ENCODE results near the gene SAFB2. TPM values are rescaled to one million over a fixed set of nuclear protein-coding genes. Genes with fewer than 3 reads are reported as not detected.
A peak's percentile ranks its signal among the peaks of the same experiment; 100 is the strongest.

Gene SAFB2
- total RNA-seq, 1 experiment from 2014 or later: 76.1 TPM

DNA sequence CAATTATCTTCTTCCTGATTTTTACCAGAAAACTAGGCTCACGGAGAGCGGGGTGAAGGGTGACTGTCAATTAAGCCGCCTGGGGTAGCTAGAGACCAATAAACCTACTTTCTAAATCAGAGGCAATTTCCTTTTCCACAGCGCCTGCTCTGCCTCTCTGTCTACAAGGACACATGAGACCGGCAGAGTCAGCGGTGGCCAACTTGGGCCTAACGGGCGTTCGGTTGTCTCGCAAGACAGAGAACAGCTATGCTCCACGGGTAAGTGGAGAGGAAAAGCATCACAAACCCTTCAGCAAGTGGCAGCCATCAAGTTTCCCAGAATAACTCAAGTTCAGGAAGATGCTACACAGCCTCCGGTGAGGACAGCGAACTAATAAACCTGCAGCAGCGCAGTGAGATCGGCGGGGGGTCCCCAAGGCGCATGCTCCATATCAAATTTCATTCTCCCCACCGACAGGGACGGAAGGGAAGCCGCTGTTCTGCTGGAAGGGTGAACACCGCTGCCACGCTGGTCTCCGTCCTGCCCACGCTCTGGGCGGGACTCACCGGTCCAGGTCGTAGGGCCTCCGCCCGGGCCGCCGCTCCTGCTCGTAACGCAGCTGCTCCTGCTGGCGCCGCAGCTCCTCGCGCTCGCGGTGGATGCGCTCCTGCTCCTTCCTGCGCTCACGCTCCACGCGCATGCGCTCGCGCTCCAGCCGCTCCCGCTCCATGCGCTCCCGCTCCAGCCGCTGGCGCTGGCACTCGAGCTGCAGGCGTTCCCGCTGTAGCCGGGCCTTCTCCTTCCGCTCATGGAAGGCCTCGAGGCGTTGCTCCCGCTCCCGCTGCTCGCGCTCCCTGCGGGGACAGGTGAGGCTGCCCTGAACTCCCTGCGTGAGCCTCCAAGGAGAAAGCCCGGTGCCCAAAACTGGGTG, 29.0 kb downstream of the SAFB2 start:
- Histone ChIP-seq H3K9me3 (ENCODE audit: control insufficient read depth, low read depth, low read length) (no peaks in the 10 kb centered on the region), H2BK15ac (ENCODE audit: low read depth, low read length) (no peak overlapping the region), H3K4ac (ENCODE audit: low read depth, low read length) (no peak overlapping the region), H3K27ac (ENCODE audit: insufficient read length, low read depth, low read length) (no peak overlapping the region), H3K23me2 (ENCODE audit: insufficient read length, low read depth, low read length, poor library complexity, severe bottlenecking) (no peaks in the 10 kb centered on the region), H3T11ph (ENCODE audit: low read length) (no peak overlapping the region), H2BK5ac (ENCODE audit: insufficient read length, low read length) (no peak overlapping the region), H3K4me2 (ENCODE audit: insufficient read depth, insufficient read length, low read length) (no peak overlapping the region), H3K56ac (ENCODE audit: insufficient read length, low read depth, low read length) (no peak overlapping the region), H4K5ac (ENCODE audit: insufficient read length, low read depth, low read length) (no peak overlapping the region), H3K79me2 (ENCODE audit: insufficient read depth, low read length) (no peaks in the 10 kb centered on the region), H4K20me1 (ENCODE audit: control insufficient read depth, insufficient read depth, insufficient read length) (no peaks in the 10 kb centered on the region), H3K9ac (ENCODE audit: extremely low read depth, insufficient read length, low read length) (no peak overlapping the region), H2BK20ac (ENCODE audit: low read depth, low read length, poor library complexity, severe bottlenecking) (no peak overlapping the region), H3K27me3 (ENCODE audit: insufficient read depth, low read length) (no peaks in the 10 kb centered on the region; the same call in 1 of the 2 replicates), H3K14ac (ENCODE audit: insufficient read depth, low read length) (no peak overlapping the region), H4K91ac (ENCODE audit: insufficient read length, low read depth, low read length) (no peak overlapping the region), H3K18ac (ENCODE audit: insufficient read length, low read depth, low read length) (no peak overlapping the region), H2AK5ac (ENCODE audit: insufficient read length, low read length) (no peak overlapping the region), H2BK120ac (ENCODE audit: low read depth, low read length, poor library complexity, severe bottlenecking) (no peak overlapping the region), H3K23ac (ENCODE audit: insufficient read length, low read depth, low read length) (no peak overlapping the region), H3K4me1 (ENCODE audit: insufficient read depth, low read length) (no peaks in the 10 kb centered on the region), H2BK12ac (ENCODE audit: insufficient read length, low read depth, low read length) (no peak overlapping the region), H4K8ac (replicated peaks; ENCODE audit: insufficient read length, low read depth, low read length) (no peak overlapping the region), H3K79me1 (ENCODE audit: insufficient read depth, low read depth, low read length, poor library complexity, severe bottlenecking) (peaks cover 5% of the 10 kb centered on the region), H2AFZ (ENCODE audit: low read length) (no peak overlapping the region)
- Mint-ChIP-seq H3K4me3 (no peak overlapping the region), H3K27me3 (ENCODE audit: low read depth) (no peaks in the 10 kb centered on the region), H3K27ac (peak overlapping the region in 2 of 3 experiments; percentile 33 to 85; a peak in 1 of 7 replicates), H3K9me3 (no peaks in the 10 kb centered on the region; a peak in 1 of 5 replicates), H3K4me1 (peaks cover 2 to 6% of the 10 kb centered on the region in 2 experiments; a peak in 3 of 4 replicates), H3K36me3 (ENCODE audit: insufficient read depth in 1 of 3, low read depth in 3 of 3) (peaks cover 35 to 90% (median 78%) of the 10 kb centered on the region in 3 experiments)
- TF ChIP-seq, protein P1, sequence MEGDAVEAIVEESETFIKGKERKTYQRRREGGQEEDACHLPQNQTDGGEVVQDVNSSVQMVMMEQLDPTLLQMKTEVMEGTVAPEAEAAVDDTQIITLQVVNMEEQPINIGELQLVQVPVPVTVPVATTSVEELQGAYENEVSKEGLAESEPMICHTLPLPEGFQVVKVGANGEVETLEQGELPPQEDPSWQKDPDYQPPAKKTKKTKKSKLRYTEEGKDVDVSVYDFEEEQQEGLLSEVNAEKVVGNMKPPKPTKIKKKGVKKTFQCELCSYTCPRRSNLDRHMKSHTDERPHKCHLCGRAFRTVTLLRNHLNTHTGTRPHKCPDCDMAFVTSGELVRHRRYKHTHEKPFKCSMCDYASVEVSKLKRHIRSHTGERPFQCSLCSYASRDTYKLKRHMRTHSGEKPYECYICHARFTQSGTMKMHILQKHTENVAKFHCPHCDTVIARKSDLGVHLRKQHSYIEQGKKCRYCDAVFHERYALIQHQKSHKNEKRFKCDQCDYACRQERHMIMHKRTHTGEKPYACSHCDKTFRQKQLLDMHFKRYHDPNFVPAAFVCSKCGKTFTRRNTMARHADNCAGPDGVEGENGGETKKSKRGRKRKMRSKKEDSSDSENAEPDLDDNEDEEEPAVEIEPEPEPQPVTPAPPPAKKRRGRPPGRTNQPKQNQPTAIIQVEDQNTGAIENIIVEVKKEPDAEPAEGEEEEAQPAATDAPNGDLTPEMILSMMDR (conservative IDR thresholded peaks at IDR 0.05): no peak
- no CpG with 5 or more reads among the region's 67 CpGs for WGBS (ENCODE audit: extremely low coverage, insufficient read length, low lambda C conversion rate)
- no peak for DNase-seq
